Kasumi-1 (cell line): ENCODE data around the gene ELP5.
"Not testable (repeated sequence)": the region's sequence is repeated elsewhere in the genome, so short reads cannot be mapped to it uniquely, and the experiment has no call there.

Experiments
- DNase-seq, 2 experiments: peaks; one replicate each; lab custom pipeline; 2025; lab: John Stamatoyannopoulos, UW

The ELP5 gene

GRCh38 chr17:7236808-7237207 is 15.2 kb upstream of the ELP5 start:
- DNase-seq: no peak

GRCh38 chr17:7237266-7237760 is 14.7 kb upstream of the ELP5 start:
- no peak for DNase-seq

- no peak for DNase-seq
Measured at GRCh38 chr17:7237761-7238419, 14.1 kb upstream of the ELP5 start.

GRCh38 chr17:7238420-7239090 is 13.5 kb upstream of the ELP5 start:
- DNase-seq: no peak

- peak; percentile 92 for DNase-seq
Measured at GRCh38 chr17:7239091-7240027, 12.7 kb upstream of the ELP5 start, which contains the start of gene PHF23. TSS of gene PHF23 (minus strand) at chr17:7239457. CDS start at chr17:7239279, 178 bp downstream.

GRCh38 chr17:7240375-7240774 is 11.6 kb upstream of the ELP5 start:
- no peak for DNase-seq

GRCh38 chr17:7241090-7241733 is 10.8 kb upstream of the ELP5 start:
- DNase-seq: no peak

GRCh38 chr17:7241783-7242716 is 10.0 kb upstream of the ELP5 start, which contains the start of gene GABARAP:
TSS of gene GABARAP (minus strand) at chr17:7242449. CDS start at chr17:7242330, 119 bp downstream.
- peak; percentile 55 to 60 for DNase-seq

- peak; percentile 62 to 77 for DNase-seq
Measured at GRCh38 chr17:7242717-7243452, 9.1 kb upstream of the ELP5 start.

- DNase-seq: no peak
Measured at GRCh38 chr17:7243453-7243729, 8.6 kb upstream of the ELP5 start.

- not testable (repeated sequence) for DNase-seq
Measured at GRCh38 chr17:7243838-7244237, 8.2 kb upstream of the ELP5 start.

GRCh38 chr17:7246779-7247178 is 5.2 kb upstream of the ELP5 start:
- no peak for DNase-seq

- no peak for DNase-seq
Measured at GRCh38 chr17:7248796-7249195, 3.2 kb upstream of the ELP5 start.

GRCh38 chr17:7249214-7249613 is 2.8 kb upstream of the ELP5 start:
- DNase-seq: no peak

GRCh38 chr17:7249830-7250229 is 2.2 kb upstream of the ELP5 start:
- peak in 1 of 2 experiments; percentile 19 for DNase-seq

GRCh38 chr17:7250695-7251627 is 1.1 kb upstream of the ELP5 start:
- no peak for DNase-seq

- peak; percentile 91 to 95 for DNase-seq
Measured at GRCh38 chr17:7251661-7252175, 297 bp upstream of the ELP5 start, which contains the start of gene CTDNEP1. TSS of gene CTDNEP1 (minus strand) at chr17:7251734. CDS start at chr17:7251296, 438 bp downstream.

GRCh38 chr17:7253082-7253481 is 1.1 kb downstream of the ELP5 start:
- DNase-seq: no peak

- DNase-seq: no peak
Measured at GRCh38 chr17:7254511-7254910, 2.5 kb downstream of the ELP5 start.
